H1 (cell line): ENCODE data around the gene DPP10. TPM values are rescaled to one million over a fixed set of nuclear protein-coding genes. Genes with fewer than 3 reads are reported as not detected.

Experiments used
- CTCF ChIA-PET: fragments of 300-600 bp; sonication (Branson Sonifier 250); formaldehyde crosslinking; loops from one replicate; lab custom pipeline; 2021; ENCODE audit not compliant: partially characterized antibody; lab: Charles Lee
- POLR2A ChIA-PET: fragments of 300-600 bp; sonication (Branson Sonifier 250); formaldehyde crosslinking; loops from one replicate; lab custom pipeline; 2021; ENCODE audit warnings: inconsistent platforms; ENCODE audit not compliant: partially characterized antibody; lab: Charles Lee
- DNase-seq, 2 experiments: peaks; one replicate each; pipeline versions ENCODE4 v3.0.0 to v3.0.0-alpha.2; 2010 to 2022; ENCODE audit warnings: low spot score in 2 of 2, low read depth in 1 of 2, mixed read lengths in 1 of 2
- FAIRE-seq: peaks from 2 replicates; lab custom pipeline; 2011; peaks lifted over from hg19 to GRCh38; lab: Jason Lieb, UNC
- H2AFZ ChIP-seq: 2 replicates; pipeline ENCODE4 v1.8.1; 2012; ENCODE audit warnings: low read length, inconsistent platforms
- H2AK5ac ChIP-seq: 2 replicates; pipeline ENCODE4 v1.6.1; 2013; ENCODE audit warnings: low read depth, low read length
- H2BK120ac ChIP-seq: replicated peaks from 2 replicates; pipeline ENCODE3; 2013; ENCODE audit warnings: low read depth, low read length, inconsistent platforms
- H2BK12ac ChIP-seq: 2 replicates; pipeline ENCODE4 v1.6.1; 2013; ENCODE audit warnings: low read depth, low read length
- H2BK15ac ChIP-seq: 2 replicates; pipeline ENCODE4 v1.6.1; 2013; ENCODE audit warnings: low read length
- H2BK20ac ChIP-seq: 2 replicates; pipeline ENCODE4 v1.6.1; 2013; ENCODE audit warnings: low read length
- H2BK5ac ChIP-seq: 2 replicates; pipeline ENCODE4 v1.6.1; 2013; ENCODE audit warnings: low read depth, low read length
- H3K14ac ChIP-seq: 2 replicates; pipeline ENCODE4 v1.6.1; 2013; ENCODE audit warnings: inconsistent platforms; ENCODE audit not compliant: insufficient read length
- H3K18ac ChIP-seq: 2 replicates; pipeline ENCODE4 v1.6.1; 2013; ENCODE audit warnings: low read length; ENCODE audit errors: extremely low read depth
- H3K23ac ChIP-seq: 2 replicates; pipeline ENCODE4 v1.6.1; 2013; ENCODE audit warnings: inconsistent platforms; ENCODE audit not compliant: insufficient read length
- H3K23me2 ChIP-seq: 2 replicates; pipeline ENCODE4 v1.6.1; 2013; ENCODE audit warnings: low read depth, low read length
- H3K27ac ChIP-seq: 2 replicates; pipeline ENCODE4 v1.6.1; 2011; ENCODE audit warnings: low read depth, low read length, inconsistent platforms
- H3K27me3 ChIP-seq, 4 experiments: replicated peaks in 1 of 4; 1 replicate in 1 of 4; 2 replicates in 3 of 4; pipeline versions ENCODE4 v1.6.1 to v1.8.1; 2011 to 2013; ENCODE audit warnings: low read length in 3 of 4, mild to moderate bottlenecking in 3 of 4, inconsistent platforms in 2 of 4, mixed read lengths in 2 of 4, moderate library complexity in 1 of 4; ENCODE audit not compliant: control insufficient read depth in 3 of 4, insufficient read depth in 3 of 4; ENCODE audit errors: extremely low read depth in 1 of 4
- H3K36me3 ChIP-seq, 4 experiments: 2 replicates each; pipeline versions ENCODE4 v1.6.1 to v1.8.1; 2011 to 2013; ENCODE audit warnings: mild to moderate bottlenecking in 4 of 4, low read length in 3 of 4, moderate library complexity in 2 of 4, control low read depth in 1 of 4, inconsistent platforms in 1 of 4; ENCODE audit not compliant: insufficient read depth in 4 of 4, control insufficient read depth in 2 of 4
- H3K4ac ChIP-seq: replicated peaks from 2 replicates; pipeline ENCODE3; 2013; ENCODE audit warnings: low read length, low read depth, mixed read lengths, inconsistent platforms; ENCODE audit not compliant: insufficient read length
- H3K4me1 ChIP-seq, 4 experiments: replicated peaks in 1 of 4; 1 replicate in 1 of 4; 2 replicates in 3 of 4; pipeline versions ENCODE4 v1.6.1 to v1.8.1; 2011 to 2013; ENCODE audit warnings: low read length in 3 of 4, inconsistent platforms in 2 of 4, mixed read lengths in 1 of 4; ENCODE audit not compliant: insufficient read depth in 4 of 4, control insufficient read depth in 3 of 4
- H3K4me2 ChIP-seq, 2 experiments: 2 replicates each; pipeline versions ENCODE4 v1.6.1 to v1.8.1; 2011 to 2013; ENCODE audit warnings: low read depth in 2 of 2, low read length in 2 of 2, control low read depth in 1 of 2, inconsistent platforms in 1 of 2, mild to moderate bottlenecking in 1 of 2; ENCODE audit not compliant: insufficient read depth in 1 of 2
- H3K4me3 ChIP-seq, 4 experiments: fragments of 200-600, 300-600 bp in 1 of 4; sonication (generic), shearing (Covaris generic), sonication (Bioruptor Twin) in 1 of 4; 2 replicates each; pipeline versions ENCODE4 v1.5.1 to v1.8.1; 2011 to 2016; ENCODE audit warnings: low read length in 4 of 4, low read depth in 3 of 4, control low read depth in 2 of 4, inconsistent platforms in 2 of 4, mild to moderate bottlenecking in 2 of 4, mixed read lengths in 1 of 4, moderate library complexity in 1 of 4; ENCODE audit not compliant: insufficient read depth in 2 of 4; ENCODE audit errors: extremely low read depth in 1 of 4
- H3K56ac ChIP-seq: replicated peaks from 2 replicates; pipeline ENCODE3; 2013; ENCODE audit warnings: low read depth, mild to moderate bottlenecking, mixed read lengths, low read length, inconsistent platforms; ENCODE audit not compliant: insufficient read length
- H3K79me1 ChIP-seq: 2 replicates; pipeline ENCODE4 v1.6.1; 2013; ENCODE audit warnings: low read depth, low read length, control low read depth
- H3K79me2 ChIP-seq, 2 experiments: 2 replicates each; pipeline versions ENCODE4 v1.6.1 to v1.8.1; 2012 to 2013; ENCODE audit warnings: low read length in 2 of 2, mild to moderate bottlenecking in 2 of 2, inconsistent platforms in 1 of 2; ENCODE audit not compliant: insufficient read depth in 2 of 2, control insufficient read depth in 1 of 2
- H3K9ac ChIP-seq, 4 experiments: replicated peaks in 1 of 4; 1 replicate in 1 of 4; 2 replicates in 3 of 4; pipeline versions ENCODE4 v1.6.1 to v1.8.1; 2011 to 2013; ENCODE audit warnings: low read depth in 3 of 4, low read length in 3 of 4, control low read depth in 2 of 4, mild to moderate bottlenecking in 2 of 4, moderate library complexity in 2 of 4, inconsistent platforms in 1 of 4; ENCODE audit errors: extremely low read depth in 1 of 4
- H3K9me3 ChIP-seq, 2 experiments: 2 replicates each; pipeline versions ENCODE4 v1.6.1 to v1.8.1; 2012 to 2013; ENCODE audit warnings: mild to moderate bottlenecking in 2 of 2, moderate library complexity in 2 of 2, control low read depth in 1 of 2, inconsistent platforms in 1 of 2, low read depth in 1 of 2, low read length in 1 of 2, mixed read lengths in 1 of 2; ENCODE audit not compliant: insufficient read depth in 2 of 2
- H4K20me1 ChIP-seq, 2 experiments: replicated peaks in 1 of 2; 2 replicates each; pipeline versions ENCODE3 to v1.8.1; 2011 to 2013; ENCODE audit warnings: inconsistent platforms in 2 of 2, low read length in 2 of 2, mild to moderate bottlenecking in 1 of 2; ENCODE audit not compliant: insufficient read depth in 2 of 2, control insufficient read depth in 1 of 2
- H4K5ac ChIP-seq: 2 replicates; pipeline ENCODE4 v1.6.1; 2013; ENCODE audit warnings: low read length, low read depth, mixed read lengths, inconsistent platforms; ENCODE audit not compliant: insufficient read length
- H4K8ac ChIP-seq: 2 replicates; pipeline ENCODE4 v1.8.0; 2013; ENCODE audit warnings: mild to moderate bottlenecking, moderate library complexity, low read length, inconsistent platforms; ENCODE audit not compliant: insufficient read depth; ENCODE audit errors: extremely low read depth
- H4K91ac ChIP-seq: replicated peaks from 2 replicates; pipeline ENCODE3; 2013; ENCODE audit warnings: low read length, mixed read lengths, inconsistent platforms; ENCODE audit not compliant: insufficient read length
- ATF3 ChIP-seq: IDR thresholded peaks from 2 replicates; pipeline ENCODE4 v1.6.1; 2011; ENCODE audit warnings: low read depth, mild to moderate bottlenecking, low read length; ENCODE audit not compliant: insufficient read depth
- CBX8 ChIP-seq: fragments of 300-800, 300-1000 bp; sonication (generic); IDR thresholded peaks from 2 replicates; pipeline ENCODE4 v1.7.1; 2016; ENCODE audit warnings: low read depth, low read length, borderline replicate concordance
- CHD2 ChIP-seq: IDR thresholded peaks from 2 replicates; pipeline ENCODE4 v1.6.1; 2012; ENCODE audit warnings: low read length, improper control_type of control experiment
- EP300 ChIP-seq, 2 experiments: IDR thresholded peaks; 1 replicate in 1 of 2; 2 replicates in 1 of 2; pipeline ENCODE4 v1.6.1; 2011 to 2012; ENCODE audit warnings: low read depth in 2 of 2, low read length in 2 of 2, mild to moderate bottlenecking in 2 of 2, borderline replicate concordance in 1 of 2, inconsistent platforms in 1 of 2, moderate library complexity in 1 of 2
- GABPA ChIP-seq: IDR thresholded peaks from 2 replicates; pipeline ENCODE4 v1.6.1; 2011; ENCODE audit warnings: mild to moderate bottlenecking, low read length, moderate library complexity, borderline replicate concordance; ENCODE audit not compliant: insufficient read depth
- HDAC6 ChIP-seq: IDR thresholded peaks from one replicate; pipeline ENCODE4 v1.7.1; 2012; ENCODE audit warnings: low read depth, mild to moderate bottlenecking, inconsistent platforms, low read length, moderate library complexity
- MAX ChIP-seq: IDR thresholded peaks from 2 replicates; pipeline ENCODE4 v1.6.1; 2012; ENCODE audit warnings: inconsistent platforms
- NANOG ChIP-seq: IDR thresholded peaks from 2 replicates; pipeline ENCODE4 v1.6.1; 2011; ENCODE audit warnings: low read length, low read depth, mild to moderate bottlenecking, inconsistent platforms; ENCODE audit not compliant: insufficient read depth, poor library complexity, severe bottlenecking
- POU5F1 ChIP-seq: IDR thresholded peaks from 2 replicates; pipeline ENCODE4 v1.6.1; 2011; ENCODE audit warnings: low read depth, mild to moderate bottlenecking, low read length, moderate library complexity
- RBBP5 ChIP-seq: IDR thresholded peaks from 2 replicates; pipeline ENCODE4 v1.7.1; 2012; ENCODE audit warnings: low read depth, mild to moderate bottlenecking, inconsistent platforms, low read length, moderate library complexity, borderline replicate concordance
- RNF2 ChIP-seq: fragments of 200-900, 300-1000 bp; sonication (generic); IDR thresholded peaks from 2 replicates; pipeline ENCODE4 v1.7.1; 2016; ENCODE audit warnings: borderline replicate concordance, low read depth, mild to moderate bottlenecking, antibody characterized with exemption, low read length; ENCODE audit not compliant: poor library complexity, severe bottlenecking; ENCODE audit errors: missing control alignments
- SAP30 ChIP-seq: fragments of 300-600 bp; sonication (generic); IDR thresholded peaks from 2 replicates; pipeline ENCODE4 v1.7.1; 2012; ENCODE audit warnings: low read length, moderate library complexity, mild to moderate bottlenecking, inconsistent platforms; ENCODE audit not compliant: insufficient read depth, insufficient replicate concordance
- WGBS, 2 experiments: shearing (Covaris generic) in 1 of 2; methylation state at CpG; one replicate each; pipeline versions ENCODE4 v1.1.6 to v1.1.7; 2013 to 2015; ENCODE audit warnings: low lambda C conversion rate in 2 of 2, mixed read lengths in 2 of 2, inconsistent platforms in 1 of 2, low coverage in 1 of 2, missing lambda C conversion rate in 1 of 2; ENCODE audit not compliant: insufficient replicate concordance in 2 of 2, insufficient coverage in 1 of 2, insufficient read length in 1 of 2; ENCODE audit errors: extremely low coverage in 1 of 2, missing lambda C conversion rate in 1 of 2; 5-methylcytosine and 5-hydroxymethylcytosine counted together
- polyA plus RNA-seq, 7 experiments: library from polyadenylated mRNA; depleted of rRNA in 3 of 7; stranded (reverse) in 5 of 7; unstranded in 2 of 7; fragments of >200 nt in 5 of 7; fragments of 200-250 nt in 2 of 7; gene quantifications; 1 replicate in 5 of 7; 2 replicates in 1 of 7; 4 replicates in 1 of 7; pipeline versions ENCODE4 v1.2.1 to v1.2.3, GENCODE V29; 2011 to 2013; ENCODE audit warnings: missing spikeins in 2 of 7, mixed read lengths in 2 of 7
- total RNA-seq: library from RNA; stranded (reverse); fragmentation: NEBNext Ultra II Directional; extraction: Animal tissue kit (Norgen Biotek cat#: 25700); gene quantifications from 2 replicates; pipeline ENCODE4 v1.2.1, GENCODE V29; 2021

DPP10 gene
- total and polyA plus RNA-seq, 2 of the 8 experiments (the other 6 are each of a cell fraction or from before 2014, with no cell fraction given): 3.3 to 7.2 TPM

- FAIRE-seq: no peak
- POLR2A ChIA-PET: no interaction called here
- Histone ChIP-seq H3K79me1 (no peaks in the 10 kb centered on the region), H3K36me3 (no peaks in the 10 kb centered on the region), H3K4me3 (no peak overlapping the region), H3K23me2 (no peaks in the 10 kb centered on the region), H3K56ac (no peak overlapping the region), H3K14ac (no peak overlapping the region), H3K18ac (no peak overlapping the region), H4K5ac (no peak overlapping the region), H3K4me1 (peaks cover 0 to 2% (median 1%) of the 10 kb centered on the region in 4 experiments; a peak in 2 of 7 replicates), H2AFZ (no peak overlapping the region), H2BK120ac (no peak overlapping the region), H2AK5ac (no peak overlapping the region), H4K8ac (no peak overlapping the region), H4K20me1 (peaks cover 0 to 4% of the 10 kb centered on the region in 2 experiments), H2BK20ac (no peak overlapping the region), H3K9me3 (no peaks in the 10 kb centered on the region), H2BK15ac (no peak overlapping the region), H3K27me3 (no peaks in the 10 kb centered on the region), H3K79me2 (peaks cover 0 to 8% of the 10 kb centered on the region in 2 experiments; a peak in 2 of 4 replicates), H4K91ac (no peak overlapping the region), H3K9ac (no peak overlapping the region), H3K23ac (no peak overlapping the region), H2BK12ac (no peak overlapping the region), H3K4me2 (no peak overlapping the region), H3K27ac (no peak overlapping the region), H2BK5ac (no peak overlapping the region), H3K4ac (no peak overlapping the region)
- no peak for DNase-seq
- 98% methylated on average over 2 of the region's 2 CpGs; no CpG with 5 or more reads in 1 of the 2 experiments for WGBS, 2 experiments
- CTCF ChIA-PET: interaction anchor here (0.7 to 1.6 kb wide), 5 partner anchors 11 to 377 kb away, joined by 3 to 4 read pairs (median 3); no protein-coding TSS in a partner anchor
- no peak for TF ChIP-seq HDAC6
- no peak for TF ChIP-seq RNF2
- TF ChIP-seq MAX: no peak
- no peak for TF ChIP-seq SAP30
- TF ChIP-seq POU5F1: no peak
- TF ChIP-seq ATF3: no peak
- TF ChIP-seq CHD2: no peak
- no peak for TF ChIP-seq NANOG
- no peak for TF ChIP-seq GABPA
- TF ChIP-seq RBBP5: no peak
- no peak for TF ChIP-seq CBX8
- TF ChIP-seq EP300 (IDR thresholded peaks at IDR 0.05; ENCODE audit: borderline replicate concordance in 1 of 2, low read depth in 2 of 2, low read length in 2 of 2): no peak
These were observed 729.3 kb downstream of the DPP10 start for GRCh38 chr2:115171751-115172150.
